Measurements from ENCODE around the gene LDHA.
"Not testable (repeated sequence)": the region's sequence is repeated elsewhere in the genome, so short reads cannot be mapped to it uniquely, and the experiment has no call there.

DNA sequence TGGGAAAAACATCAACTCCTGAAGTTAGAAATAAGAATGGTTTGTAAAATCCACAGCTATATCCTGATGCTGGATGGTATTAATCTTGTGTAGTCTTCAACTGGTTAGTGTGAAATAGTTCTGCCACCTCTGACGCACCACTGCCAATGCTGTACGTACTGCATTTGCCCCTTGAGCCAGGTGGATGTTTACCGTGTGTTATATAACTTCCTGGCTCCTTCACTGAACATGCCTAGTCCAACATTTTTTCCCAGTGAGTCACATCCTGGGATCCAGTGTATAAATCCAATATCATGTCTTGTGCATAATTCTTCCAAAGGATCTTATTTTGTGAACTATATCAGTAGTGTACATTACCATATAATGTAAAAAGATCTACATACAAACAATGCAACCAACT lies 13.0 kb downstream of the LDHA start:
- not testable (repeated sequence) for TF ChIP-seq EP300, POLR2A (IDR thresholded peaks at IDR 0.05)

All from stomach (tissue), 4 donors.